H9 (cell line): ENCODE measurements around the gene SKIL. TPM values are rescaled to one million over a fixed set of nuclear protein-coding genes. Genes with fewer than 3 reads are reported as not detected.

ENCODE experiments used
- DNase-seq: peaks from one replicate; pipeline ENCODE4 v3.0.0-alpha.2; 2017
- H2AFZ ChIP-seq: one replicate; pipeline ENCODE4 v1.6.1; 2013; ENCODE audit warnings: mild to moderate bottlenecking, low read length, control low read depth, moderate library complexity
- H2AK5ac ChIP-seq: 2 replicates; pipeline ENCODE4 v1.6.1; 2013; ENCODE audit warnings: low read length, control low read depth, mixed read lengths; ENCODE audit not compliant: insufficient read length
- H2BK120ac ChIP-seq: one replicate; pipeline ENCODE4 v1.6.1; 2013; ENCODE audit warnings: low read depth, mild to moderate bottlenecking, low read length, control low read depth, inconsistent platforms; ENCODE audit not compliant: poor library complexity, severe bottlenecking
- H2BK12ac ChIP-seq: 2 replicates; pipeline ENCODE4 v1.6.1; 2013; ENCODE audit warnings: low read length, control low read depth, mixed read lengths, low read depth; ENCODE audit not compliant: insufficient read length
- H2BK15ac ChIP-seq: 2 replicates; pipeline ENCODE4 v1.6.1; 2013; ENCODE audit warnings: low read depth, low read length, control low read depth
- H2BK20ac ChIP-seq: one replicate; pipeline ENCODE4 v1.6.1; 2013; ENCODE audit warnings: low read depth, mild to moderate bottlenecking, low read length, control low read depth, inconsistent platforms; ENCODE audit not compliant: poor library complexity, severe bottlenecking
- H2BK5ac ChIP-seq: 2 replicates; pipeline ENCODE4 v1.6.1; 2013; ENCODE audit warnings: low read length, control low read depth, mixed read lengths; ENCODE audit not compliant: insufficient read length
- H3K14ac ChIP-seq: 2 replicates; pipeline ENCODE4 v1.6.1; 2013; ENCODE audit warnings: low read length, control low read depth; ENCODE audit not compliant: insufficient read depth
- H3K18ac ChIP-seq: 2 replicates; pipeline ENCODE4 v1.6.1; 2013; ENCODE audit warnings: low read depth, mild to moderate bottlenecking, mixed read lengths, low read length, control low read depth; ENCODE audit not compliant: insufficient read length
- H3K23ac ChIP-seq: 2 replicates; pipeline ENCODE4 v1.6.1; 2013; ENCODE audit warnings: low read length, control low read depth, mixed read lengths, low read depth; ENCODE audit not compliant: insufficient read length
- H3K23me2 ChIP-seq: 2 replicates; pipeline ENCODE4 v1.6.1; 2013; ENCODE audit warnings: low read depth, mild to moderate bottlenecking, mixed read lengths, low read length, control low read depth; ENCODE audit not compliant: insufficient read length, poor library complexity, severe bottlenecking
- H3K27ac ChIP-seq: 2 replicates; pipeline ENCODE4 v1.5.1; 2013; ENCODE audit warnings: low read length, control low read depth, mixed read lengths, low read depth; ENCODE audit not compliant: insufficient read length
- H3K27me3 ChIP-seq: 2 replicates; pipeline ENCODE4 v1.6.1; 2013; ENCODE audit warnings: low read length, control low read depth, inconsistent platforms; ENCODE audit not compliant: insufficient read depth
- H3K4ac ChIP-seq: 2 replicates; pipeline ENCODE4 v1.6.1; 2013; ENCODE audit warnings: low read depth, mild to moderate bottlenecking, control low read depth, inconsistent platforms, low read length, moderate library complexity
- H3K4me1 ChIP-seq: 2 replicates; pipeline ENCODE4 v1.6.1; 2013; ENCODE audit warnings: low read length, control low read depth, inconsistent platforms; ENCODE audit not compliant: insufficient read depth
- H3K4me2 ChIP-seq: 2 replicates; pipeline ENCODE4 v1.6.1; 2013; ENCODE audit warnings: low read length, control low read depth, mixed read lengths; ENCODE audit not compliant: insufficient read length, insufficient read depth
- H3K56ac ChIP-seq: 2 replicates; pipeline ENCODE4 v1.6.1; 2013; ENCODE audit warnings: low read depth, mild to moderate bottlenecking, mixed read lengths, low read length, control low read depth; ENCODE audit not compliant: insufficient read length
- H3K79me1 ChIP-seq: 2 replicates; pipeline ENCODE4 v1.6.1; 2013; ENCODE audit warnings: low read depth, mild to moderate bottlenecking, moderate library complexity, low read length, control low read depth, inconsistent platforms; ENCODE audit not compliant: insufficient read depth, poor library complexity, severe bottlenecking
- H3K79me2 ChIP-seq: 2 replicates; pipeline ENCODE4 v1.6.1; 2013; ENCODE audit warnings: low read length, control low read depth, inconsistent platforms; ENCODE audit not compliant: insufficient read depth
- H3K9ac ChIP-seq: 2 replicates; pipeline ENCODE4 v1.6.1; 2013; ENCODE audit warnings: low read length, control low read depth, mixed read lengths; ENCODE audit not compliant: insufficient read length; ENCODE audit errors: extremely low read depth
- H3K9me3 ChIP-seq: one replicate; pipeline ENCODE4 v1.6.1; 2013; ENCODE audit warnings: low read depth, low read length, inconsistent platforms; ENCODE audit not compliant: control insufficient read depth
- H3T11ph ChIP-seq: one replicate; pipeline ENCODE4 v1.6.1; 2013; ENCODE audit warnings: mild to moderate bottlenecking, low read length, control low read depth, inconsistent platforms
- H4K20me1 ChIP-seq: one replicate; pipeline ENCODE4 v1.6.1; 2013; ENCODE audit not compliant: control insufficient read depth, insufficient read length, insufficient read depth
- H4K5ac ChIP-seq: 2 replicates; pipeline ENCODE4 v1.6.1; 2013; ENCODE audit warnings: low read depth, mild to moderate bottlenecking, mixed read lengths, low read length, control low read depth; ENCODE audit not compliant: insufficient read length
- H4K8ac ChIP-seq: replicated peaks from 2 replicates; pipeline ENCODE4 v1.6.1; 2013; ENCODE audit warnings: low read length, control low read depth, mixed read lengths, low read depth; ENCODE audit not compliant: insufficient read length
- H4K91ac ChIP-seq: 2 replicates; pipeline ENCODE4 v1.6.1; 2013; ENCODE audit warnings: low read depth, mild to moderate bottlenecking, moderate library complexity, mixed read lengths, low read length, control low read depth; ENCODE audit not compliant: insufficient read length
- H3K27ac Mint-ChIP-seq, 3 experiments: 2 replicates in 2 of 3; 3 replicates in 1 of 3; pipeline ENCODE4 v1.8.0; 2020 to 2021; ENCODE audit warnings: mixed read lengths in 3 of 3, mild to moderate bottlenecking in 1 of 3, moderate library complexity in 1 of 3
- H3K27me3 Mint-ChIP-seq: 2 replicates; pipeline ENCODE4 v1.8.0; 2021; ENCODE audit warnings: low read depth, mild to moderate bottlenecking, moderate library complexity, mixed read lengths
- H3K36me3 Mint-ChIP-seq, 3 experiments: 2 replicates in 2 of 3; 3 replicates in 1 of 3; pipeline ENCODE4 v1.8.0; 2020 to 2021; ENCODE audit warnings: low read depth in 3 of 3, mixed read lengths in 3 of 3; ENCODE audit not compliant: insufficient read depth in 1 of 3
- H3K4me1 Mint-ChIP-seq, 2 experiments: 2 replicates each; pipeline ENCODE4 v1.8.0; 2020; ENCODE audit warnings: mixed read lengths in 2 of 2
- H3K4me3 Mint-ChIP-seq, 2 experiments: 2 replicates in 1 of 2; 3 replicates in 1 of 2; pipeline ENCODE4 v1.8.0; 2020 to 2021; ENCODE audit warnings: mild to moderate bottlenecking in 2 of 2, mixed read lengths in 2 of 2, moderate library complexity in 1 of 2
- H3K9me3 Mint-ChIP-seq, 2 experiments: 2 replicates in 1 of 2; 3 replicates in 1 of 2; pipeline ENCODE4 v1.8.0; 2020; ENCODE audit warnings: mild to moderate bottlenecking in 2 of 2, mixed read lengths in 2 of 2, moderate library complexity in 1 of 2
- CTCF ChIP-seq: fragments of 200-600 bp; sonication (generic); conservative IDR thresholded peaks from 3 replicates; pipeline ENCODE4 v1.8.0; 2021; ENCODE audit warnings: antibody characterized with exemption, mild to moderate bottlenecking
- WGBS: extraction: QIAGEN DNeasy Blood & Tissue Kit; methylation state at CpG from one replicate; pipeline ENCODE4 v1.1.7; 2013; ENCODE audit warnings: missing lambda C conversion rate, low lambda C conversion rate, mixed read lengths; ENCODE audit not compliant: insufficient read length; ENCODE audit errors: extremely low coverage; 5-methylcytosine and 5-hydroxymethylcytosine counted together
- long read RNA-seq: library from polyadenylated mRNA; unstranded; transcript quantifications from one replicate; pipeline ENCODE4 v2.0.0, GENCODE V29; 2020
- total RNA-seq: library from RNA; stranded (reverse); gene quantifications from 2 replicates; pipeline ENCODE4 v1.2.1, GENCODE V29; 2021

Gene SKIL
- total RNA-seq = 170 TPM in 2 replicates
- long read RNA-seq, full-length matches to known transcripts = 80 of 166 reads
- long read RNA-seq, partial matches to known transcripts = 57 of 166 reads
- long read RNA-seq, other reads (novel, unspliced or antisense) = 29 of 166 reads

- no peak within 1 kb of the TSS for H3T11ph ChIP-seq
- no peak within 1 kb of the TSS for H2AK5ac ChIP-seq
- H3K27me3 Mint-ChIP-seq = no peaks in the 10 kb centered on the region
- H3K9me3 ChIP-seq = no peaks in the 10 kb centered on the region
- H3K79me2 ChIP-seq = peaks cover 38% of the 10 kb centered on the region
- H2BK120ac ChIP-seq = no peak within 1 kb of the TSS
- no peak within 1 kb of the TSS; the same call in 1 of the 2 replicates for H3K4ac ChIP-seq
- H3K4me2 ChIP-seq = peak within 1 kb of the TSS; percentile 89
- peak within 1 kb of the TSS; percentile 63; the same call in 1 of the 2 replicates for H3K14ac ChIP-seq
- no peak within 1 kb of the TSS for H2AFZ ChIP-seq
- H2BK5ac ChIP-seq = no peak within 1 kb of the TSS
- peaks cover 28 to 33% (median 33%) of the 10 kb centered on the region in 3 experiments for H3K36me3 Mint-ChIP-seq
- no peak within 1 kb of the TSS for H4K91ac ChIP-seq
- H4K20me1 ChIP-seq = no peaks in the 10 kb centered on the region
- H3K79me1 ChIP-seq = no peaks in the 10 kb centered on the region
- H2BK20ac ChIP-seq = no peak within 1 kb of the TSS
- H4K5ac ChIP-seq = no peak within 1 kb of the TSS
- no peak within 1 kb of the TSS for H2BK12ac ChIP-seq
- no peak within 1 kb of the TSS; the same call in 1 of the 2 replicates for H2BK15ac ChIP-seq
- peak; percentile 92 for DNase-seq
- peaks cover 9% of the 10 kb centered on the region for H3K23me2 ChIP-seq
- peaks cover 53 to 70% of the 10 kb centered on the region in 2 experiments for H3K4me1 Mint-ChIP-seq
- peaks cover 0 to 3% of the 10 kb centered on the region in 2 experiments; a peak in 1 of 5 replicates for H3K9me3 Mint-ChIP-seq
- H4K8ac ChIP-seq = no peak within 1 kb of the TSS
- H3K4me3 Mint-ChIP-seq = peak within 1 kb of the TSS; percentile 88 to 93
- H3K23ac ChIP-seq = no peak within 1 kb of the TSS
- no peak for TF ChIP-seq CTCF
- H3K4me1 ChIP-seq = peaks cover 4% of the 10 kb centered on the region; the same call in 1 of the 2 replicates
- peak within 1 kb of the TSS; percentile 86 for H3K9ac ChIP-seq
- peak within 1 kb of the TSS; percentile 82 for H3K18ac ChIP-seq
- no CpG with 5 or more reads among the region's 124 CpGs for WGBS
- peak within 1 kb of the TSS; percentile 97 to 99 (median 99) for H3K27ac Mint-ChIP-seq
- H3K56ac ChIP-seq = no peak within 1 kb of the TSS
- H3K27ac ChIP-seq = peak within 1 kb of the TSS; percentile 88
- no peaks in the 10 kb centered on the region for H3K27me3 ChIP-seq
Observed at GRCh38 chr3:170357176-170358041, at the start of gene SKIL. Gene SKIL, plus strand, starts transcription at chr3:170357715. Its CDS starts 2,617 bp downstream, at chr3:170360332.
